CD14-positive monocyte (primary cell): ENCODE data around the gene MTHFS. TPM values are rescaled to one million over a fixed set of nuclear protein-coding genes. Genes with fewer than 3 reads are reported as not detected.
"Not testable (repeated sequence)": the region's sequence is repeated elsewhere in the genome, so short reads cannot be mapped to it uniquely, and the experiment has no call there.

ENCODE experiments used
- DNase-seq, 3 donors: peaks; one replicate each; pipeline ENCODE4 v3.0.0-alpha.2; 2011 to 2022
- H2AFZ ChIP-seq: 2 replicates; pipeline ENCODE4 v1.6.0; 2012; ENCODE audit warnings: mild to moderate bottlenecking, low read depth, low read length, inconsistent platforms; ENCODE audit not compliant: insufficient read depth, poor library complexity, severe bottlenecking
- H3K27ac ChIP-seq, 2 donors: 1 replicate in 1 of 2; 2 replicates in 1 of 2; pipeline ENCODE4 v1.5.1; 2012 to 2013; ENCODE audit warnings: low read length in 2 of 2, control low read depth in 1 of 2, inconsistent platforms in 1 of 2, low read depth in 1 of 2, mild to moderate bottlenecking in 1 of 2
- H3K27me3 ChIP-seq, 2 donors: one replicate each; pipeline versions ENCODE4 v1.6.0 to v1.6.1; 2011 to 2013; ENCODE audit warnings: low read length in 2 of 2; ENCODE audit not compliant: control insufficient read depth in 2 of 2, insufficient read depth in 2 of 2
- H3K36me3 ChIP-seq, 2 donors: replicated peaks in 1 of 2; 1 replicate in 1 of 2; 2 replicates in 1 of 2; pipeline versions ENCODE4 v1.5.1 to v1.6.1; 2012 to 2013; ENCODE audit warnings: low read length in 2 of 2, control low read depth in 1 of 2, inconsistent platforms in 1 of 2, mild to moderate bottlenecking in 1 of 2; ENCODE audit not compliant: insufficient read depth in 2 of 2, control insufficient read depth in 1 of 2
- H3K4me1 ChIP-seq, 2 donors: 1 replicate in 1 of 2; 2 replicates in 1 of 2; pipeline versions ENCODE4 v1.5.1 to v1.6.1; 2012 to 2013; ENCODE audit warnings: low read length in 2 of 2, control low read depth in 1 of 2, inconsistent platforms in 1 of 2, mild to moderate bottlenecking in 1 of 2, moderate library complexity in 1 of 2; ENCODE audit not compliant: insufficient read depth in 2 of 2, control insufficient read depth in 1 of 2
- H3K4me2 ChIP-seq: replicated peaks from 2 replicates; pipeline ENCODE3; 2012; ENCODE audit warnings: low read length, moderate library complexity, mild to moderate bottlenecking; ENCODE audit not compliant: poor library complexity, severe bottlenecking; ENCODE audit errors: extremely low read depth
- H3K4me3 ChIP-seq, 3 experiments: fragments of 200-600 bp in 1 of 3; sonication (generic) in 1 of 3; replicated peaks in 1 of 3; 1 replicate in 2 of 3; 2 replicates in 1 of 3; pipeline ENCODE4 v1.5.1; 2011 to 2013; ENCODE audit warnings: low read length in 3 of 3, mild to moderate bottlenecking in 3 of 3, control low read depth in 2 of 3, low read depth in 2 of 3, inconsistent platforms in 1 of 3, moderate library complexity in 1 of 3
- H3K79me2 ChIP-seq: 2 replicates; pipeline ENCODE4 v1.6.0; 2012; ENCODE audit warnings: mild to moderate bottlenecking, control low read depth, inconsistent platforms, low read length, moderate library complexity; ENCODE audit not compliant: insufficient read depth
- H3K9ac ChIP-seq: 2 replicates; pipeline ENCODE4 v1.6.0; 2017; ENCODE audit warnings: low read length, mild to moderate bottlenecking; ENCODE audit not compliant: insufficient read depth, poor library complexity, severe bottlenecking
- H3K9me3 ChIP-seq, 2 donors: replicated peaks in 1 of 2; 1 replicate in 1 of 2; 2 replicates in 1 of 2; pipeline versions ENCODE4 v1.5.1 to v1.6.1; 2012 to 2013; ENCODE audit warnings: low read length in 2 of 2, control low read depth in 1 of 2; ENCODE audit not compliant: control insufficient read depth in 1 of 2, insufficient read depth in 1 of 2
- H4K20me1 ChIP-seq: 2 replicates; pipeline ENCODE4 v1.6.0; 2012; ENCODE audit warnings: mild to moderate bottlenecking, low read length, control low read depth, moderate library complexity; ENCODE audit not compliant: insufficient read depth
- H3K27ac Mint-ChIP-seq, 7 donors: one replicate each; pipeline ENCODE4 v1.8.0; 2020; ENCODE audit warnings: mild to moderate bottlenecking in 7 of 7, mixed read lengths in 7 of 7, moderate library complexity in 6 of 7, inconsistent platforms in 2 of 7
- H3K27me3 Mint-ChIP-seq, 3 donors: one replicate each; pipeline ENCODE4 v1.8.0; 2021 to 2022; ENCODE audit warnings: low read depth in 3 of 3, mild to moderate bottlenecking in 3 of 3, mixed read lengths in 3 of 3, moderate library complexity in 3 of 3, inconsistent platforms in 1 of 3
- H3K36me3 Mint-ChIP-seq, 2 donors: one replicate each; pipeline ENCODE4 v1.8.0; 2020; ENCODE audit warnings: mixed read lengths in 2 of 2, inconsistent platforms in 1 of 2, mild to moderate bottlenecking in 1 of 2
- H3K4me1 Mint-ChIP-seq: one replicate; pipeline ENCODE4 v1.8.0; 2020; ENCODE audit warnings: mild to moderate bottlenecking, mixed read lengths
- H3K4me3 Mint-ChIP-seq, 2 donors: one replicate each; pipeline ENCODE4 v1.8.0; 2020; ENCODE audit warnings: mild to moderate bottlenecking in 2 of 2, mixed read lengths in 2 of 2, moderate library complexity in 1 of 2
- H3K9me3 Mint-ChIP-seq, 7 donors: one replicate each; pipeline ENCODE4 v1.8.0; 2020 to 2022; ENCODE audit warnings: mixed read lengths in 7 of 7, mild to moderate bottlenecking in 6 of 7, moderate library complexity in 6 of 7, inconsistent platforms in 2 of 7
- WGBS: methylation state at CpG from one replicate; pipeline ENCODE4 v1.1.5; 2013; ENCODE audit warnings: missing lambda C conversion rate; ENCODE audit not compliant: insufficient coverage; 5-methylcytosine and 5-hydroxymethylcytosine counted together
- intact Hi-C, 2 donors: fragments of 100-400 bp; cut with micrococcal nuclease; formaldehyde crosslinking; loops; one replicate each; pipeline versions ENCODE4 v1.15.0 to v1.15.1; 2023
- polyA plus RNA-seq, 3 donors: library from polyadenylated mRNA; depleted of rRNA in 1 of 3; unstranded in 2 of 3; stranded (reverse) in 1 of 3; fragments of 300-500 nt in 2 of 3; fragments of >200 nt in 1 of 3; fragmentation: Illumina TruSeq in 2 of 3; gene quantifications; 1 replicate in 2 of 3; 2 replicates in 1 of 3; pipeline ENCODE4 v1.2.3, GENCODE V29; 2012 to 2021
- TF ChIP-seq, protein P1 (sequence below): fragments of 200-600 bp; IDR thresholded peaks from one replicate; pipeline ENCODE4 v1.8.0; 2022; ENCODE audit warnings: antibody characterized with exemption, mild to moderate bottlenecking

The MTHFS gene
- polyA plus RNA-seq, 3 donors = 44.6 to 129 (median 76.4) TPM

DNA sequence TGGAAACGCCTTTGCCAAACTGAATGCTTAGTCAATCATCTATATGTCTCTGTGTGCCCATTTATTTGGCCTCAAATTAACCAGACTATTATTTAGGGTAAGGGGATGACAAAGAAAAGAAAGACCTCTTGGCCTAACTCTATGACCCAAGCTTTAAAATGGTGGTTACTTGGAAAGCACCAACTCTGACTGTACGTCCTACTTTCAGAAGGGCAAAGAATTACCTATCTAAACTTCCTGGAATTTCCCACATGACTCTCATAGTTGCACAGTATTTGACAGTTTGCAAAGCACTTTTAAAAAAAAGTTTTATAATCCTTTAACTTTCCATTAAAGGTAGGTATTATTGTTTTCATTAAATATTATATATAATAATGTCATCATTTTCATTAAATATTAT, 6.3 kb upstream of the MTHFS start:
- Histone ChIP-seq H3K9ac (no peak overlapping the region), H3K79me2 (peaks cover 9% of the 10 kb centered on the region), H3K36me3 (no peaks in the 10 kb centered on the region), H3K27me3 (no peaks in the 10 kb centered on the region), H3K4me3 (no peak overlapping the region), H3K4me2 (no peak overlapping the region), H2AFZ (no peak overlapping the region), H3K4me1 (peaks cover 62 to 76% of the 10 kb centered on the region in 2 donors), H3K27ac (no peak overlapping the region), H3K9me3 (no peaks in the 10 kb centered on the region), H4K20me1 (no peaks in the 10 kb centered on the region)
- peaks cover 10 to 18% of the 10 kb centered on the region in 2 donors for H3K36me3 Mint-ChIP-seq
- intact Hi-C loops = no loop called here
- H3K27me3 Mint-ChIP-seq = no peaks in the 10 kb centered on the region
- peaks cover 63% of the 10 kb centered on the region for H3K4me1 Mint-ChIP-seq
- H3K9me3 Mint-ChIP-seq = peaks cover 0 to 7% (median 0%) of the 10 kb centered on the region in 7 donors
- TF ChIP-seq, protein P1, sequence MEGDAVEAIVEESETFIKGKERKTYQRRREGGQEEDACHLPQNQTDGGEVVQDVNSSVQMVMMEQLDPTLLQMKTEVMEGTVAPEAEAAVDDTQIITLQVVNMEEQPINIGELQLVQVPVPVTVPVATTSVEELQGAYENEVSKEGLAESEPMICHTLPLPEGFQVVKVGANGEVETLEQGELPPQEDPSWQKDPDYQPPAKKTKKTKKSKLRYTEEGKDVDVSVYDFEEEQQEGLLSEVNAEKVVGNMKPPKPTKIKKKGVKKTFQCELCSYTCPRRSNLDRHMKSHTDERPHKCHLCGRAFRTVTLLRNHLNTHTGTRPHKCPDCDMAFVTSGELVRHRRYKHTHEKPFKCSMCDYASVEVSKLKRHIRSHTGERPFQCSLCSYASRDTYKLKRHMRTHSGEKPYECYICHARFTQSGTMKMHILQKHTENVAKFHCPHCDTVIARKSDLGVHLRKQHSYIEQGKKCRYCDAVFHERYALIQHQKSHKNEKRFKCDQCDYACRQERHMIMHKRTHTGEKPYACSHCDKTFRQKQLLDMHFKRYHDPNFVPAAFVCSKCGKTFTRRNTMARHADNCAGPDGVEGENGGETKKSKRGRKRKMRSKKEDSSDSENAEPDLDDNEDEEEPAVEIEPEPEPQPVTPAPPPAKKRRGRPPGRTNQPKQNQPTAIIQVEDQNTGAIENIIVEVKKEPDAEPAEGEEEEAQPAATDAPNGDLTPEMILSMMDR = no peak
- WGBS = 100% methylated on average over 1 of the region's 2 CpGs
- peak in 1 of 3 donors; percentile 73 for DNase-seq
- no peak overlapping the region for H3K27ac Mint-ChIP-seq
- H3K4me3 Mint-ChIP-seq = no peak overlapping the region

DNA sequence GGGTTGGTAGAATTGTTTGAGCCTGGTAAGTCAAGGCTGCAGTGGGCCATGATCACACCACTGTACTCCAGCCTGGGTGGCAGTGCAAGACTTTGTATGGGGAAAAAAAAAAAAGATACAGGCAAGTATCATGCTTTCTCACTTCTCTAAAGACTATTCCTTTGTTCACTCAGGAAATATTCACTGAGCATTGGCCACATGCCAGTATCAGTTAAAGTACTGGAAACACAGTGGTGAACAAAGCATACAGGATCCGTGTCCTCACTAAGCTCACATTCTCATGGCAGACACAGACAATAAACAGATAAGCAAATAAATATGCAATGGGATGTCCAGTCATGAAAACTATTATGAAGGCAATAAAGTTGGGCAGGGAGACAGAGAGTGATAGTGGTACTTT, 5.1 kb upstream of the MTHFS start:
- Histone ChIP-seq H3K79me2 (peaks cover 18% of the 10 kb centered on the region), H3K27ac (peak overlapping the region; percentile 17 to 50), H4K20me1 (no peaks in the 10 kb centered on the region), H3K4me1 (peaks cover 74 to 88% of the 10 kb centered on the region in 2 donors), H2AFZ (no peak overlapping the region), H3K27me3 (no peaks in the 10 kb centered on the region), H3K4me2 (no peak overlapping the region), H3K9me3 (no peaks in the 10 kb centered on the region), H3K36me3 (no peaks in the 10 kb centered on the region), H3K4me3 (peak overlapping the region in 1 of 3 experiments; percentile 3), H3K9ac (no peak overlapping the region)
- peak in 2 of 3 donors; percentile 51 to 54 for DNase-seq
- Mint-ChIP-seq H3K4me1 (peaks cover 72% of the 10 kb centered on the region), H3K36me3 (peaks cover 10 to 17% of the 10 kb centered on the region in 2 donors), H3K9me3 (peaks cover 0 to 7% (median 0%) of the 10 kb centered on the region in 7 donors), H3K27ac (peak overlapping the region; percentile 66 to 89 (median 84)), H3K27me3 (no peaks in the 10 kb centered on the region), H3K4me3 (no peak overlapping the region)
- TF ChIP-seq, protein P1 = no peak
- WGBS = no CpG with 5 or more reads among the region's 1 CpG
- intact Hi-C loops = no loop called here

DNA sequence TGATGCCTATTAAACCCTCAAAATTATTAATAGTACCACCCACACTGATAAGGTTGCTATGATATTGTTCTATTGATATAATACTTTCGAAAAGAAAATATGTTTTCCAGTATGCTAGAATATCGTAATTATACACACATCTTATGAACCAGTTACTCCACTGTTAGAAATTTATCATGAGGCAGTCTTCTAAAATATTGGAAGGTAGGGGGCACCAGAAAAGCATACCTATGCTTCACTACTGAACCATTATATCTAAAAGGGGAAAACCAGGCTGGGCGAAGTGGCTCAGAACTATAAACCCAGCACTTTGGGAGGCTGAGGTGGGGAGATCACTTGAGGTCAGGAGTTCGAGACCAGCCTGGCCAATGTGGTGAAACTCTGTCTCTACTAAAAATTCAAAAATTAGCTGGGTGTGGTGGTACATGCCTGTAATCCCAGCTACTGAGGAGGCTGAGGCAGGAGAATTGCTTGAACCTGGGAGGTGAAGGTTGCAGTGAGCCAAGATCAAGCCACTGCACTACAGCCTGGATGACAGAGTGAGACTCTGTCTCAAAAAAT, 4.1 kb upstream of the MTHFS start:
- peaks cover 28% of the 10 kb centered on the region for H3K79me2 ChIP-seq
- H3K9ac ChIP-seq, H3K9me3 ChIP-seq, H3K36me3 ChIP-seq, H3K9me3 Mint-ChIP-seq, H3K27me3 ChIP-seq, DNase-seq, H2AFZ ChIP-seq, H3K4me3 Mint-ChIP-seq, H3K4me2 ChIP-seq, H3K27me3 Mint-ChIP-seq, H3K4me3 ChIP-seq, intact Hi-C loops, H4K20me1 ChIP-seq: not testable (repeated sequence)
- Mint-ChIP-seq H3K36me3 (peaks cover 7 to 11% of the 10 kb centered on the region in 2 donors), H3K4me1 (peaks cover 70% of the 10 kb centered on the region), H3K27ac (peak overlapping the region; percentile 28 to 99 (median 85))
- peaks cover 76 to 93% of the 10 kb centered on the region in 2 donors for H3K4me1 ChIP-seq
- WGBS = no CpG with 5 or more reads among the region's 4 CpGs
- peak overlapping the region in 1 of 2 donors; percentile 98 for H3K27ac ChIP-seq
